GM12891 (cell line): ENCODE results near the gene HAUS2.

Experiments
- PAX5 ChIP-seq: IDR thresholded peaks from 2 replicates; pipeline ENCODE4 v1.6.1; 2011; ENCODE audit warnings: low read length, moderate library complexity, mild to moderate bottlenecking; ENCODE audit not compliant: insufficient read depth, severe bottlenecking
- POLR2A ChIP-seq: IDR thresholded peaks from 2 replicates; pipeline ENCODE4 v1.6.1; 2011; ENCODE audit warnings: low read depth, low read length, control low read depth
- POLR2AphosphoS5 ChIP-seq: IDR thresholded peaks from 2 replicates; pipeline ENCODE4 v1.6.1; 2011; ENCODE audit warnings: low read depth, low read length, control low read depth
- POU2F2 ChIP-seq: IDR thresholded peaks from 2 replicates; pipeline ENCODE4 v1.6.1; 2011; ENCODE audit warnings: low read depth, mild to moderate bottlenecking, control low read depth, low read length, moderate library complexity
- SPI1 ChIP-seq: IDR thresholded peaks from 2 replicates; pipeline ENCODE4 v1.6.1; 2011; ENCODE audit warnings: low read depth, low read length, control low read depth
- TAF1 ChIP-seq: IDR thresholded peaks from 2 replicates; pipeline ENCODE4 v1.6.1; 2011; ENCODE audit warnings: low read depth, low read length, control low read depth

- TF ChIP-seq POLR2AphosphoS5 (no peak), POLR2A (no peak), SPI1 (no peak), TAF1 (no peak), PAX5 (no peak), POU2F2 (no peak)
These were observed 59.5 kb downstream of the HAUS2 start for GRCh38 chr15:42608110-42608531.
